ENCODE results near the gene ABAT. TPM values are rescaled to one million over a fixed set of nuclear protein-coding genes. Genes with fewer than 3 reads are reported as not detected.
"Not testable (repeated sequence)": the region's sequence is repeated elsewhere in the genome, so short reads cannot be mapped to it uniquely, and the experiment has no call there.

The ABAT gene
- total and polyA plus RNA-seq, 2 donors (not counting 1 experiment from before 2014, with no cell fraction given): 6.2 to 14.3 TPM

DNA sequence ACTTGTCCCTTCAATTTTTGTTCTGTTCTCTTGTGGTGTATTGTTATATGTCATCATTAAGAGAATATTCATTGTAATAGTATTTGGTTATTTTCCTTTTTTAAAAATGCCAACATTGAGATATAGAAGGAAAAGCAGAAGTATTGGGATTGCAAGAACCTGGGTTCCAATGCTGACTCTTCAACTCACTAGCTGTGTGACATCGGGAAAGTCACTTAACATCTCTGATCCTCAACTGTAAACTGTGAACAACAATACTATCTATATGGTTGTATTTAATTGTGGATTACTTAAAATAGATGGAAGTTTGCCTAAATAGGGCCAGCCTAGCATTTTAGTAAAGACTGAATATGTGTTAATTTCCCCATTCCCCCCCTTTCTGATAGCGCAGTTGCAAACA lies 67.2 kb downstream of the ABAT start:
- no peaks in the 10 kb centered on the region for H3K4me1 ChIP-seq (ENCODE audit: control insufficient read depth in 2 of 2, insufficient read depth in 2 of 2, low read length in 2 of 2)
- H4K20me1 ChIP-seq (ENCODE audit: control insufficient read depth, insufficient read depth, low read length, poor library complexity, severe bottlenecking): no peaks in the 10 kb centered on the region
- no peak overlapping the region for H3K4me3 ChIP-seq (ENCODE audit: control extremely low read depth in 1 of 5, extremely low read depth in 1 of 5, insufficient read depth in 1 of 5, low read depth in 2 of 5, low read length in 4 of 5)
- no peak overlapping the region for H2AFZ ChIP-seq (ENCODE audit: insufficient read depth, low read depth, low read length, poor library complexity, severe bottlenecking)
- no peaks in the 10 kb centered on the region for H3K27me3 ChIP-seq (replicated peaks in 1 of 4; ENCODE audit: control extremely low read depth in 1 of 4, control insufficient read depth in 3 of 4, insufficient read depth in 4 of 4, low read length in 3 of 4)
- peaks cover 0 to 6% of the 10 kb centered on the region in 2 experiments for H3K36me3 ChIP-seq (replicated peaks in 1 of 2; ENCODE audit: control extremely low read depth in 1 of 2, control insufficient read depth in 1 of 2, extremely low read depth in 1 of 2, insufficient read depth in 2 of 2, low read length in 1 of 2)
- no peak overlapping the region for H3K9ac ChIP-seq (ENCODE audit: low read length)
- 100% methylated on average over 1 of the region's 2 CpGs for WGBS (ENCODE audit: insufficient coverage)
- no peak for DNase-seq
- Mint-ChIP-seq H3K4me1 (no peaks in the 10 kb centered on the region), H3K9me3 (ENCODE audit: insufficient read depth) (no peaks in the 10 kb centered on the region), H3K4me3 (no peak overlapping the region), H3K27ac (no peak overlapping the region), H3K27me3 (no peaks in the 10 kb centered on the region)
- no peaks in the 10 kb centered on the region for H3K9me3 ChIP-seq (ENCODE audit: control extremely low read depth in 1 of 3, control insufficient read depth in 2 of 3, insufficient read depth in 1 of 3, low read length in 2 of 3)
- no peak overlapping the region for H3K27ac ChIP-seq (ENCODE audit: low read length in 2 of 2)
- intact Hi-C loops (cut with micrococcal nuclease): no loop called here
- no peak for TF ChIP-seq EZH2 (IDR thresholded peaks at IDR 0.05; ENCODE audit: borderline replicate concordance, insufficient read depth, low read depth, low read length, poor library complexity, severe bottlenecking)
- TF ChIP-seq, protein P1, sequence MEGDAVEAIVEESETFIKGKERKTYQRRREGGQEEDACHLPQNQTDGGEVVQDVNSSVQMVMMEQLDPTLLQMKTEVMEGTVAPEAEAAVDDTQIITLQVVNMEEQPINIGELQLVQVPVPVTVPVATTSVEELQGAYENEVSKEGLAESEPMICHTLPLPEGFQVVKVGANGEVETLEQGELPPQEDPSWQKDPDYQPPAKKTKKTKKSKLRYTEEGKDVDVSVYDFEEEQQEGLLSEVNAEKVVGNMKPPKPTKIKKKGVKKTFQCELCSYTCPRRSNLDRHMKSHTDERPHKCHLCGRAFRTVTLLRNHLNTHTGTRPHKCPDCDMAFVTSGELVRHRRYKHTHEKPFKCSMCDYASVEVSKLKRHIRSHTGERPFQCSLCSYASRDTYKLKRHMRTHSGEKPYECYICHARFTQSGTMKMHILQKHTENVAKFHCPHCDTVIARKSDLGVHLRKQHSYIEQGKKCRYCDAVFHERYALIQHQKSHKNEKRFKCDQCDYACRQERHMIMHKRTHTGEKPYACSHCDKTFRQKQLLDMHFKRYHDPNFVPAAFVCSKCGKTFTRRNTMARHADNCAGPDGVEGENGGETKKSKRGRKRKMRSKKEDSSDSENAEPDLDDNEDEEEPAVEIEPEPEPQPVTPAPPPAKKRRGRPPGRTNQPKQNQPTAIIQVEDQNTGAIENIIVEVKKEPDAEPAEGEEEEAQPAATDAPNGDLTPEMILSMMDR (IDR thresholded peaks at IDR 0.05): no peak
- ATAC-seq (ENCODE audit: low read depth): no peak
- no peak overlapping the region for H3K4me2 ChIP-seq (replicated peaks; ENCODE audit: low read depth, low read length, poor library complexity, severe bottlenecking)
- ChIA-PET CTCF (interaction anchor here (1.1 kb wide), 1 partner anchor 59 kb away, joined by 3 read pairs; no protein-coding TSS in a partner anchor), POLR2A (no interaction called here)
- no peaks in the 10 kb centered on the region for H3K79me2 ChIP-seq (ENCODE audit: control insufficient read depth, insufficient read depth, low read length)

DNA sequence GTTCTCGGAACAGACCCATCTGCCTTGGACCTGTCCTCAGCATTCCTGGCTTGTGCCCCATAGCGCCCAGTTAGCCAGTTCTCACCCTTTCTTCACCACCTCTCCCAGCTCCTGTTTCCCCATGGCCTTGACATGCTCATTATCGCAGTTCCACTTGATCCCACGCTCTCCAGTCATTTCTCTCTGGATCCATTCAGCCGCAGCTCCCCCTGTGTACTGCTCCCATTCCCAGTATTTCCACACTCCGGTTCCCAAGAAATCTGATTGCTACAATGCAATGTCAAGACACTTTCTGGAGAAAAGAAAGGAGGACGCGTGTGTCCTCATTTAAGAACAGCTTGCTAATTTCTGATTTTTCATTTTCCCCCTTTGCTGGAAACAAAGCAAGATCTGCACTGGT lies 67.7 kb downstream of the ABAT start:
- Histone ChIP-seq H3K27ac (ENCODE audit: low read length in 2 of 2) (no peak overlapping the region), H3K79me2 (ENCODE audit: control insufficient read depth, insufficient read depth, low read length) (no peaks in the 10 kb centered on the region), H3K36me3 (replicated peaks in 1 of 2; ENCODE audit: control extremely low read depth in 1 of 2, control insufficient read depth in 1 of 2, extremely low read depth in 1 of 2, insufficient read depth in 2 of 2, low read length in 1 of 2) (peaks cover 0 to 7% of the 10 kb centered on the region in 2 experiments), H4K20me1 (ENCODE audit: control insufficient read depth, insufficient read depth, low read length, poor library complexity, severe bottlenecking) (no peaks in the 10 kb centered on the region), H3K4me2 (replicated peaks; ENCODE audit: low read depth, low read length, poor library complexity, severe bottlenecking) (no peak overlapping the region), H2AFZ (ENCODE audit: insufficient read depth, low read depth, low read length, poor library complexity, severe bottlenecking) (no peak overlapping the region), H3K4me3 (ENCODE audit: control extremely low read depth in 1 of 5, extremely low read depth in 1 of 5, insufficient read depth in 1 of 5, low read depth in 2 of 5, low read length in 4 of 5) (no peak overlapping the region), H3K9ac (ENCODE audit: low read length) (no peak overlapping the region), H3K27me3 (replicated peaks in 1 of 4; ENCODE audit: control extremely low read depth in 1 of 4, control insufficient read depth in 3 of 4, insufficient read depth in 4 of 4, low read length in 3 of 4) (no peaks in the 10 kb centered on the region), H3K9me3 (ENCODE audit: control extremely low read depth in 1 of 3, control insufficient read depth in 2 of 3, insufficient read depth in 1 of 3, low read length in 2 of 3) (no peaks in the 10 kb centered on the region), H3K4me1 (ENCODE audit: control insufficient read depth in 2 of 2, insufficient read depth in 2 of 2, low read length in 2 of 2) (no peaks in the 10 kb centered on the region)
- intact Hi-C loops (cut with micrococcal nuclease): no loop called here
- no peak overlapping the region for H3K4me3 Mint-ChIP-seq
- TF ChIP-seq, protein P1 (IDR thresholded peaks at IDR 0.05): no peak
- TF ChIP-seq EZH2 (IDR thresholded peaks at IDR 0.05; ENCODE audit: borderline replicate concordance, insufficient read depth, low read depth, low read length, poor library complexity, severe bottlenecking): no peak
- ATAC-seq (ENCODE audit: low read depth) (no peak), DNase-seq (no peak)
- no peaks in the 10 kb centered on the region for H3K27me3 Mint-ChIP-seq
- 97% methylated on average over 5 of the region's 8 CpGs for WGBS (ENCODE audit: insufficient coverage)
- H3K9me3 Mint-ChIP-seq (ENCODE audit: insufficient read depth): no peaks in the 10 kb centered on the region
- CTCF ChIA-PET: interaction anchor here (1.1 kb wide), 1 partner anchor 58 kb away, joined by 3 read pairs; no protein-coding TSS in a partner anchor
- no peak overlapping the region for H3K27ac Mint-ChIP-seq
- POLR2A ChIA-PET: no interaction called here
- H3K4me1 Mint-ChIP-seq: no peaks in the 10 kb centered on the region

DNA sequence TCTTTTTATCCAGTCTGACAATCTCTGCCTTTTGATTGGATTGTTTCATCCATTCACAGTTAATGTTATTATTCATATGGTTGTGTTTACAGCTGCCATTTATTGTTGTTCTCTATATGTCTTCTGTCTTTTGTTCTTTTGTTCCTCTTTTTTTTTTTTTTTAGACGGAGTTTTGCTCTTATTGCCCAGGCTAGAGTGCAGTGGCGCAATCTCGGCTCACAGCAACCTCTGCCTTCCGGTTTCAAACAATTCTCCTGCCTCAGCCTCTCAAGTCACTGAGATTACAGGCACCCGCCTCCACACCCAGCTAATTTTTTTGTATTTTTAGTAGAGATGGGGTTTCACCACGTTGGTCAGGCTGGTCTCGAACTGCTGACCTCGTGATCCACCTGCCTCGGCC lies 74.5 kb downstream of the ABAT start:
- H3K4me3 ChIP-seq (ENCODE audit: control extremely low read depth in 1 of 5, extremely low read depth in 1 of 5, insufficient read depth in 1 of 5, low read depth in 2 of 5, low read length in 4 of 5); H3K4me1 ChIP-seq (ENCODE audit: control insufficient read depth in 2 of 2, insufficient read depth in 2 of 2, low read length in 2 of 2); H3K27ac ChIP-seq (ENCODE audit: low read length in 2 of 2); H3K27me3 Mint-ChIP-seq; H2AFZ ChIP-seq (ENCODE audit: insufficient read depth, low read depth, low read length, poor library complexity, severe bottlenecking); H3K4me2 ChIP-seq (replicated peaks; ENCODE audit: low read depth, low read length, poor library complexity, severe bottlenecking); H3K9ac ChIP-seq (ENCODE audit: low read length); intact Hi-C loops (cut with micrococcal nuclease); H3K27ac Mint-ChIP-seq; ATAC-seq (ENCODE audit: low read depth); POLR2A ChIA-PET; H3K4me1 Mint-ChIP-seq; H3K9me3 Mint-ChIP-seq (ENCODE audit: insufficient read depth); H3K27me3 ChIP-seq (replicated peaks in 1 of 4; ENCODE audit: control extremely low read depth in 1 of 4, control insufficient read depth in 3 of 4, insufficient read depth in 4 of 4, low read length in 3 of 4); DNase-seq; H3K4me3 Mint-ChIP-seq; H3K79me2 ChIP-seq (ENCODE audit: control insufficient read depth, insufficient read depth, low read length); H4K20me1 ChIP-seq (ENCODE audit: control insufficient read depth, insufficient read depth, low read length, poor library complexity, severe bottlenecking); H3K9me3 ChIP-seq (ENCODE audit: control extremely low read depth in 1 of 3, control insufficient read depth in 2 of 3, insufficient read depth in 1 of 3, low read length in 2 of 3): not testable (repeated sequence)
- WGBS (ENCODE audit: insufficient coverage): no CpG with 5 or more reads among the region's 9 CpGs
- H3K36me3 ChIP-seq (replicated peaks in 1 of 2; ENCODE audit: control extremely low read depth in 1 of 2, control insufficient read depth in 1 of 2, extremely low read depth in 1 of 2, insufficient read depth in 2 of 2, low read length in 1 of 2): peaks cover 5 to 18% of the 10 kb centered on the region in 2 experiments
- CTCF ChIA-PET: interaction anchor here (1.2 kb wide), 1 partner anchor 260 kb away, joined by 4 read pairs; no protein-coding TSS in a partner anchor

All from B cell (primary cell).